Measurements from ENCODE around the gene USH1C. TPM values are rescaled to one million over a fixed set of nuclear protein-coding genes. Genes with fewer than 3 reads are reported as not detected.

Gene USH1C
- total RNA-seq, 2 experiments from 2014 or later: not detected

DNA sequence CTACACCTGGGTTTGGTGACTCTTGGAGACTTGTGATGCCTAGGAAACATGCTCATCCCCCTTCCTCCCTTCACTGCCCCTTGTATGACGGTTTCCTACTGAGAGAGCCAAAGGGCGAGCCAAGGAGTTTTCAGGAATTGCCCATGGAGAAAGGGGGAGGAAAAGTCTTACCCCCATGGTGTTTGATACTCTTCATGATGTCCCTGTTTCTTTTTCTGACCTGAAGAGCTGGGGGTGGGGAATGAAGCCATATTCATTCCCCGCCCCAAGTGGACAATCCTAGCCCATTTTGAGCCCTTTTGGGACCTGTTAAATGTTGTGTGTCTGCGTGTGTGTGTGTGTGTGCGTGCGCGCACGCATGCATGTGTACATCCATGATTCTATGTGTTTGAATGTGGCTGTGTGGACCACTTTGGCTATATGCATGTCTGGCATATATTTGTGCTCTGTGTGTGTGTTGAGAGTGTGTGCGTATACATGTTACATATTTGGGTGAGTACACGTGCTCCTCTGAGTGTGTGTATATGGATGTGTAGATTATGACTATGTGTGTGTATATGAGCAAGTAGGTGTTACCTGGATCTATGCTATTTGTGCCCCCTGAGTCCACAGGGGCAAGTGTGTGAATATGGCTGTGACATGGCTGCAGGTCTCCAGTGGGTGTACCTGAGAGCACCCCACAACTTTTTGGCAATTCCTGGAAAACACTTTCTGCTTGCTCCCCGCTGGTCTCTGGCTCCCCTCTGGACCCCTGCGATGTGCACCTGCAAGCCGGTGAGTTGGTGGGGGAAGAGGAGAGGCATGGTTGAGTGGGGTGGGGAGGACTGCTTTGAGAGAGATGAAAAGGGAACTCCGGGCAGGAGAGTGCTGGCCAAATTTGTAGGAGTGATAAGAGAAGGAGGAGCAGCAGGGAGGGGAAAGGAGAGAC, 27.5 kb upstream of the USH1C start:
- ChIA-PET CTCF (interaction anchor here (1.1 kb wide), 1 partner anchor 26 kb away, joined by 3 read pairs; no protein-coding TSS in a partner anchor), POLR2A (no interaction called here)
- TF ChIP-seq, protein P1, sequence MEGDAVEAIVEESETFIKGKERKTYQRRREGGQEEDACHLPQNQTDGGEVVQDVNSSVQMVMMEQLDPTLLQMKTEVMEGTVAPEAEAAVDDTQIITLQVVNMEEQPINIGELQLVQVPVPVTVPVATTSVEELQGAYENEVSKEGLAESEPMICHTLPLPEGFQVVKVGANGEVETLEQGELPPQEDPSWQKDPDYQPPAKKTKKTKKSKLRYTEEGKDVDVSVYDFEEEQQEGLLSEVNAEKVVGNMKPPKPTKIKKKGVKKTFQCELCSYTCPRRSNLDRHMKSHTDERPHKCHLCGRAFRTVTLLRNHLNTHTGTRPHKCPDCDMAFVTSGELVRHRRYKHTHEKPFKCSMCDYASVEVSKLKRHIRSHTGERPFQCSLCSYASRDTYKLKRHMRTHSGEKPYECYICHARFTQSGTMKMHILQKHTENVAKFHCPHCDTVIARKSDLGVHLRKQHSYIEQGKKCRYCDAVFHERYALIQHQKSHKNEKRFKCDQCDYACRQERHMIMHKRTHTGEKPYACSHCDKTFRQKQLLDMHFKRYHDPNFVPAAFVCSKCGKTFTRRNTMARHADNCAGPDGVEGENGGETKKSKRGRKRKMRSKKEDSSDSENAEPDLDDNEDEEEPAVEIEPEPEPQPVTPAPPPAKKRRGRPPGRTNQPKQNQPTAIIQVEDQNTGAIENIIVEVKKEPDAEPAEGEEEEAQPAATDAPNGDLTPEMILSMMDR (IDR thresholded peaks at IDR 0.05): no peak
- no peak for DNase-seq
- no peaks in the 10 kb centered on the region for H3K36me3 Mint-ChIP-seq (ENCODE audit: low read depth)
- H3K27ac Mint-ChIP-seq: no peak overlapping the region
- no peaks in the 10 kb centered on the region for H3K9me3 Mint-ChIP-seq
- peaks cover 3% of the 10 kb centered on the region for H3K4me1 Mint-ChIP-seq (ENCODE audit: low read depth)
- no peaks in the 10 kb centered on the region for H3K27me3 Mint-ChIP-seq
- intact Hi-C loops (cut with micrococcal nuclease): no loop called here
- ATAC-seq: no peak
- H3K4me3 Mint-ChIP-seq: no peak overlapping the region

DNA sequence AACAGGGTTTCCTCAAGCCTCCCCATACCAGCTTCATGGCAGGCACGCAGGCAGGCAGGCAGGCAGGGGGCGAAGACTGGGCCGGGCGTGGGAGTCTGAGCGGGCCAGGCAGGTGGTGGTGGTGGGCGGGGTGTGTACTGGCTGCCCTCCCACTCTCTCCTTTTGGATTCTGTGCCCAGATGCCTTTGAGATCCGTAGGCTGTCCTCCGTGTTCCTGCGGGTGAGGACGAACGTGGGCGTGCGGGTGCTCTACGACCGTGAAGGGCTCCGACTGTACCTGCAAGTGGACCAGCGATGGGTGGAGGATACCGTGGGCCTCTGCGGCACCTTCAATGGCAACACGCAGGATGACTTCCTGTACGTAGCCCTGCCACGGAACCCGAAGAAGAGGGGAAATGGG, 25.8 kb upstream of the USH1C start:
- Mint-ChIP-seq H3K4me3 (no peak overlapping the region), H3K27ac (no peak overlapping the region), H3K36me3 (ENCODE audit: low read depth) (no peaks in the 10 kb centered on the region), H3K9me3 (no peaks in the 10 kb centered on the region), H3K4me1 (ENCODE audit: low read depth) (peaks cover 3% of the 10 kb centered on the region), H3K27me3 (no peaks in the 10 kb centered on the region)
- ChIA-PET POLR2A (no interaction called here), CTCF (no interaction called here)
- TF ChIP-seq, protein P1 (IDR thresholded peaks at IDR 0.05): no peak
- no peak for DNase-seq
- intact Hi-C loops (cut with micrococcal nuclease): no loop called here
- ATAC-seq: no peak

DNA sequence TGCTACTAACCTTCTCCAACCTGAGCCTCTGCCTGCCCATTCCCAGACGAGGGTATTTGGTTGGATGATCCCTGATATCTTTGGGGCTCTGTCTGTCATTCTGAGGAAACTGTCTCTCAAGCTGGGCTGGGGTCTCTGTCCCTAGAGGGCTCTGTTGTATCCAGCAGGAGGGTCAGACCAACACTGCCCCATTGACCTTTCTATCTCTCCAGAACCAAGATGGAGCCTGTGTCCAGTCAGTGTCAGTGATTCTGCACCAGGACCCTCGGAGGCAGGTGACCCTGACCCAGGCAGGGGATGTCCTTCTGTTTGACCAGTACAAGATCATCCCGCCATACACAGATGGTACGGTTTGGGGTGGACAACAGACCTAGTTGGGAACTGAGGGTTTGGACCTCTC, 24.7 kb upstream of the USH1C start:
- Mint-ChIP-seq H3K27ac (no peak overlapping the region), H3K9me3 (no peaks in the 10 kb centered on the region), H3K4me3 (no peak overlapping the region), H3K36me3 (ENCODE audit: low read depth) (no peaks in the 10 kb centered on the region), H3K27me3 (no peaks in the 10 kb centered on the region), H3K4me1 (ENCODE audit: low read depth) (peaks cover 3% of the 10 kb centered on the region)
- ChIA-PET CTCF (no interaction called here), POLR2A (no interaction called here)
- ATAC-seq (no peak), DNase-seq (no peak)
- intact Hi-C loops (cut with micrococcal nuclease): no loop called here
- TF ChIP-seq, protein P1 (IDR thresholded peaks at IDR 0.05): no peak

DNA sequence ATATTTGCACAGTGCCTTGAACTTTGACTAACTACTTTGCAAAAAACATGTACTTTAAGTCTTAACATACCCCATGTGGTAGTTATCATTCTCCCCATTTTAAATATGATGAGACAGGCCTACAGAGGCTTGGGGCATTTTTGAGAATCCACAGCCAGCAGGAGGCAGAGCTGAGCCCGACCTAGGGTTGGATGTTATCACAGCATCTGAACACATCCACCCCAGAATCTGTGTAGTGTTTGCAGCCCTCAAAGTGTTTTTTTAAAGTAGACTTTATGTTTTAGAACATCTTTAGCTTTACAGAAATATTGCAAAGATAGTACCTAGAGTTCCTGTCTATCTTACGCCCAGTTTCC, 20.4 kb upstream of the USH1C start:
- DNase-seq (peak; percentile 22), ATAC-seq (no peak)
- H3K27ac Mint-ChIP-seq: no peak overlapping the region
- no peak overlapping the region for H3K4me3 Mint-ChIP-seq
- H3K9me3 Mint-ChIP-seq: no peaks in the 10 kb centered on the region
- TF ChIP-seq, protein P1 (IDR thresholded peaks at IDR 0.05): peak; percentile 44
- H3K4me1 Mint-ChIP-seq (ENCODE audit: low read depth): no peaks in the 10 kb centered on the region
- CTCF ChIA-PET: interaction anchor here (1.3 kb wide), 1 partner anchor 181 kb away, joined by 3 read pairs; no protein-coding TSS in a partner anchor
- intact Hi-C loops (cut with micrococcal nuclease): no loop called here
- POLR2A ChIA-PET: no interaction called here
- no peaks in the 10 kb centered on the region for H3K27me3 Mint-ChIP-seq
- H3K36me3 Mint-ChIP-seq (ENCODE audit: low read depth): no peaks in the 10 kb centered on the region

DNA sequence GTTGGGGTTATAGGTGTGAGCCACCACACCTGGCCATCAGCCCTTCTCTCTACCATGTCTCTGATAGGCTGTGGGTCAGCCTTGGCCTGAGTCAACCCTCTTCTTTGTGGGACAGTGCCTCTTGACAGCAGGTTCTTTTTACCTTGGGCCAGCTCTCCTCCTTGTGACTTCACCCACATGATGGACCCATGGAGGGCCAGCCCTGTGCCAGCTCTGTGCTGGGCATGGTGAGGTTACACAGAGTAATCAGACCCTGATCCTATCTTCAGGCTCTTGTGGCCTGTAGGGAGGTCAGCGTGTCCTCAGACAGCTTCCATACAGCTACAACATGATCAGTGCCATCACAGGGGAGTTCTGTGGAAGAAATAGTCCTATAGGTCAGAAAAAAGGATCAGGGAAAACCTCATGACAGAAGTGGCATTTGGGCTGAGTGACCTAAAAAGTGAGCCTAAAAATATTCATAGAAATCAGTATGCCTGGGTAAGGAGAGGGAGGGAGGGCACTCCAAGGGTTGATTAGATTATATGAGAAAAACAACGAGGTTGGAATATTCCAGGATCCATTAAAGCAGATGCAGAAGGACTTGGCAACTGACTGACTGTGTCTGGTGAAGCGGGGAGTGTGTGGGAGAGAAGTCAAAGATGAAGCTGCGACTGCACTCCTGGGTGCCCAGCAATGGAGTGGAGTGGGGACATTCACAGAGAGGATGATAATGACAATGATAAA, 19.9 kb upstream of the USH1C start:
- intact Hi-C loops (cut with micrococcal nuclease): no loop called here
- Mint-ChIP-seq H3K27me3 (no peaks in the 10 kb centered on the region), H3K9me3 (no peaks in the 10 kb centered on the region), H3K4me3 (no peak overlapping the region), H3K4me1 (ENCODE audit: low read depth) (no peaks in the 10 kb centered on the region), H3K36me3 (ENCODE audit: low read depth) (no peaks in the 10 kb centered on the region), H3K27ac (no peak overlapping the region)
- no peak for DNase-seq
- ChIA-PET POLR2A (no interaction called here), CTCF (interaction anchor here (1.3 kb wide), 1 partner anchor 180 kb away, joined by 3 read pairs; no protein-coding TSS in a partner anchor)
- TF ChIP-seq, protein P1 (IDR thresholded peaks at IDR 0.05): no peak
- ATAC-seq: no peak

All from activated CD8-positive, alpha-beta T cell treated with anti-CD3 and anti-CD28 coated beads for 36 hours (primary cell).